Chondrocyte (in vitro differentiated cells): Measurements from ENCODE around the gene OR2A5. TPM values are rescaled to one million over a fixed set of nuclear protein-coding genes. Genes with fewer than 3 reads are reported as not detected.

Experiments used
- DNase-seq: peaks from one replicate; pipeline ENCODE4 v3.0.0; 2021; ENCODE audit warnings: mixed read lengths, low spot score
- H3K27ac Mint-ChIP-seq: one replicate; pipeline ENCODE4 v1.8.0; 2021; ENCODE audit warnings: mild to moderate bottlenecking, moderate library complexity, mixed read lengths; ENCODE audit not compliant: unreplicated experiment
- H3K27me3 Mint-ChIP-seq: 2 replicates; pipeline ENCODE4 v1.8.0; 2021; ENCODE audit warnings: low read depth, mixed read lengths
- H3K36me3 Mint-ChIP-seq: 2 replicates; pipeline ENCODE4 v1.8.0; 2021; ENCODE audit warnings: low read depth, mixed read lengths
- H3K4me1 Mint-ChIP-seq: 2 replicates; pipeline ENCODE4 v1.8.0; 2021; ENCODE audit warnings: low read depth, mild to moderate bottlenecking, mixed read lengths
- H3K4me3 Mint-ChIP-seq: one replicate; pipeline ENCODE4 v1.8.0; 2021; ENCODE audit warnings: mild to moderate bottlenecking, moderate library complexity, mixed read lengths; ENCODE audit not compliant: unreplicated experiment
- H3K9me3 Mint-ChIP-seq: 2 replicates; pipeline ENCODE4 v1.8.0; 2021; ENCODE audit warnings: low read depth, mixed read lengths
- CTCF ChIP-seq: fragments of 200-600 bp; sonication (generic); IDR thresholded peaks from 2 replicates; pipeline ENCODE4 v1.5.0; 2021; ENCODE audit warnings: antibody characterized with exemption, mild to moderate bottlenecking, moderate library complexity
- total RNA-seq: library from RNA; stranded (reverse); gene quantifications from 3 replicates; pipeline ENCODE4 v1.2.1, GENCODE V29; 2021

Gene OR2A5
- total RNA-seq, 1 donor from 2014 or later = not detected

DNA sequence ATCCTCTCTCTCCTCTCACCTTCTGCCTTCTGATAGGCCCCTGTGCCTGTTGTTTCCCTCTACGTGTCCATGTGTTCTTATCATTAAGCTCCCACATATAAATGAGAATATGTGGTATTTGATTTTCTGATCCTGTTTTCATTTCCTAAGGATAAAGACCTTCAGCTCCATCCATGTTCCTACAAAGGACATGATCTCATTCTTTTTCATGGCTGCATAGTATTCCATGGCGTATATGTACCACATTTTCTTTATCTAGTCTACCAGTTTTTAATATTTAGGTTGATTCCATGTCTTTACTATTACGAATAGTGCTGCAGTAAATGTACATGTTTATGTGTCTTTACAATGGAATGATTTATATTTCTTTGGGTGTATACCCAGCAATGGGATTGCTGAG is 41.9 kb downstream of the OR2A5 start:
- Mint-ChIP-seq H3K4me3 (no peak overlapping the region), H3K4me1 (no peaks in the 10 kb centered on the region)

GRCh38 chr7:144098776-144099175 is 50.0 kb downstream of the OR2A5 start:
- no peak for TF ChIP-seq CTCF
- Mint-ChIP-seq H3K36me3 (no peaks in the 10 kb centered on the region), H3K27me3 (peaks cover 21% of the 10 kb centered on the region), H3K9me3 (peaks cover 4% of the 10 kb centered on the region), H3K4me3 (no peak overlapping the region), H3K27ac (no peak overlapping the region), H3K4me1 (no peaks in the 10 kb centered on the region)
- DNase-seq = no peak

More for the DNA sequence above, 41.9 kb downstream of the OR2A5 start:
- Mint-ChIP-seq H3K27ac (no peak overlapping the region), H3K27me3 (peaks cover 7% of the 10 kb centered on the region), H3K9me3 (peaks cover 6% of the 10 kb centered on the region), H3K36me3 (no peaks in the 10 kb centered on the region)
- TF ChIP-seq CTCF = no peak
- DNase-seq = no peak

- no peak overlapping the region for H3K27ac Mint-ChIP-seq
- no peak for DNase-seq
Measured at GRCh38 chr7:144100607-144101006, 51.9 kb downstream of the OR2A5 start.

GRCh38 chr7:144102041-144102440 is 53.3 kb downstream of the OR2A5 start:
- no peaks in the 10 kb centered on the region for H3K36me3 Mint-ChIP-seq
- no peaks in the 10 kb centered on the region for H3K4me1 Mint-ChIP-seq
- no peak for TF ChIP-seq CTCF
- peaks cover 25% of the 10 kb centered on the region for H3K27me3 Mint-ChIP-seq
- H3K4me3 Mint-ChIP-seq = no peak overlapping the region
- no peak for DNase-seq
- H3K27ac Mint-ChIP-seq = no peak overlapping the region
- H3K9me3 Mint-ChIP-seq = peaks cover 4% of the 10 kb centered on the region

More at GRCh38 chr7:144100607-144101006, 51.9 kb downstream of the OR2A5 start:
- Mint-ChIP-seq H3K4me1 (no peaks in the 10 kb centered on the region), H3K9me3 (peaks cover 4% of the 10 kb centered on the region), H3K27me3 (peaks cover 25% of the 10 kb centered on the region), H3K4me3 (no peak overlapping the region), H3K36me3 (no peaks in the 10 kb centered on the region)
- TF ChIP-seq CTCF = no peak

- no peaks in the 10 kb centered on the region for H3K4me1 Mint-ChIP-seq
- peaks cover 24% of the 10 kb centered on the region for H3K27me3 Mint-ChIP-seq
- no peak for DNase-seq
- no peak overlapping the region for H3K27ac Mint-ChIP-seq
- no peaks in the 10 kb centered on the region for H3K36me3 Mint-ChIP-seq
- TF ChIP-seq CTCF = no peak
- no peaks in the 10 kb centered on the region for H3K9me3 Mint-ChIP-seq
- no peak overlapping the region for H3K4me3 Mint-ChIP-seq
Measured at GRCh38 chr7:144105211-144105610, 56.5 kb downstream of the OR2A5 start.

Other genes with a start within 250 kb of the OR2A5 start
- gene TCAF1, start 146.8 kb upstream of the OR2A5 start, total RNA-seq = 106 to 127 TPM (median 109 TPM) in 3 replicates
- gene OR2F2, start 113.7 kb upstream of the OR2A5 start, total RNA-seq = not detected in 3 replicates
- not detected in 3 replicates for gene OR2F1, start 94.1 kb upstream of the OR2A5 start, total RNA-seq
- not detected in 3 replicates for gene OR6B1, start 48.6 kb upstream of the OR2A5 start, total RNA-seq
- not detected in 3 replicates for gene OR2A25, start 20.9 kb downstream of the OR2A5 start, total RNA-seq
- gene OR2A12, start 37.3 kb downstream of the OR2A5 start, total RNA-seq = not detected in 3 replicates
- not detected in 3 replicates for gene OR2A2, start 60.6 kb downstream of the OR2A5 start, total RNA-seq
- gene OR2A14, start 74.2 kb downstream of the OR2A5 start, total RNA-seq = not detected in 3 replicates
- 0.47 TPM in 1 of 3 replicates, not detected in the others for gene CTAGE4, start 134.5 kb downstream of the OR2A5 start, total RNA-seq
- 0.75 to 2.7 TPM (median 2.0 TPM) in 3 replicates for gene ARHGEF35, start 146.9 kb downstream of the OR2A5 start, total RNA-seq
- 0.12 to 0.31 TPM in 2 of 3 replicates, not detected in the other for gene OR2A42, start 190.7 kb downstream of the OR2A5 start, total RNA-seq
- gene OR2A7, start 215.8 kb downstream of the OR2A5 start, total RNA-seq = 0.68 to 1.00 TPM (median 0.92 TPM) in 3 replicates
- 0.53 to 1.4 TPM (median 0.92 TPM) in 3 replicates for gene CTAGE8, start 220.3 kb downstream of the OR2A5 start, total RNA-seq